Dermis blood vessel endothelial cell (primary cell): Measurements from ENCODE around the gene CTBS. TPM values are rescaled to one million over a fixed set of nuclear protein-coding genes. Genes with fewer than 3 reads are reported as not detected.
"Not testable (repeated sequence)": the region's sequence is repeated elsewhere in the genome, so short reads cannot be mapped to it uniquely, and the experiment has no call there.

ENCODE experiments used
- DNase-seq: peaks from one replicate; pipeline ENCODE4 v3.0.0; 2010
- total RNA-seq: library from RNA; depleted of rRNA; stranded (reverse); fragments of >200 nt; gene quantifications from 2 replicates; pipeline ENCODE4 v1.2.3, GENCODE V29; 2014

Gene CTBS, protein sequence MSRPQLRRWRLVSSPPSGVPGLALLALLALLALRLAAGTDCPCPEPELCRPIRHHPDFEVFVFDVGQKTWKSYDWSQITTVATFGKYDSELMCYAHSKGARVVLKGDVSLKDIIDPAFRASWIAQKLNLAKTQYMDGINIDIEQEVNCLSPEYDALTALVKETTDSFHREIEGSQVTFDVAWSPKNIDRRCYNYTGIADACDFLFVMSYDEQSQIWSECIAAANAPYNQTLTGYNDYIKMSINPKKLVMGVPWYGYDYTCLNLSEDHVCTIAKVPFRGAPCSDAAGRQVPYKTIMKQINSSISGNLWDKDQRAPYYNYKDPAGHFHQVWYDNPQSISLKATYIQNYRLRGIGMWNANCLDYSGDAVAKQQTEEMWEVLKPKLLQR
- total RNA-seq = 5.4 and 8.0 TPM in 2 replicates

DNA sequence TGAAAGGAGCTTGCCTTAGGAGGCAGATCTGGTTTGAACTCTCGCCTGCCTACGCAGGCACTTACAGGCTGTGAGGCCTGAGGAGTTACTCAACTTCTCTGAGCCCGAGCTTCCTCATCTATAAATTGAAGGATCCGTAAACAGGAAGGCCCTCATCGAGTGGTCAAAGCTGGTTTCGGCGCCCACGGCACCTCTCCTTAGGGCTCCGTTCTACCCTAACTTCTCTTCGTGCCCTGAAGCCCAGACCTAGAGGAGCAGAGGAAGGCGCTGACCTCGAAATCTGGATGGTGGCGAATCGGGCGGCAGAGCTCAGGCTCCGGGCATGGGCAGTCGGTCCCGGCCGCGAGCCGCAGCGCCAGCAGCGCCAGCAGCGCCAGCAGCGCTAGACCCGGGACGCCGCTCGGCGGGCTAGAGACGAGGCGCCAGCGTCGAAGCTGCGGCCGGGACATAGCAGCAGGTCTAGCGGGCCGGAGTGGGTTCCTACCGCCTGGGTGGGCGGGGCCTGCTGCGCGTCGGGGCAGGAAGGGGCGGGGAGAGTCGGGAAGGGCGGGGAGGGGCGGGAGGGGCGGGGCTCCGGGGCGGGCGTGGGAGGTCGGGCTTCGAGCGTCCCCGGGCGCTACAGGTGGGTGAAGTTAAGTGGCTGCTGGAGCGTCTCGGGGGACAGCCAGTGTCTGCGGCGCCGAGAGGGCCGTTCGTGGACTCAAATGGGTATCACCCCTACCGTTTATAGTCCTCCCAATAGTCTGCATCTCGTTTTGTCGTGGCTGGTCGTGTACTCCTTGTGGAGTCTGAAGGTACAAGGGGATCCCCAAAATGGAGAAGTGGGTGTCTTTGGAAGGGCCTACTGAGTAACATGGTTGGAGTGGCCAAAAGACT is at the start of gene CTBS:
Gene CTBS (minus strand): TSS at position 474 of the 876 bp plus-strand sequence. CDS start 25 bp downstream, at position 449.
- DNase-seq = peak; percentile 93

DNA sequence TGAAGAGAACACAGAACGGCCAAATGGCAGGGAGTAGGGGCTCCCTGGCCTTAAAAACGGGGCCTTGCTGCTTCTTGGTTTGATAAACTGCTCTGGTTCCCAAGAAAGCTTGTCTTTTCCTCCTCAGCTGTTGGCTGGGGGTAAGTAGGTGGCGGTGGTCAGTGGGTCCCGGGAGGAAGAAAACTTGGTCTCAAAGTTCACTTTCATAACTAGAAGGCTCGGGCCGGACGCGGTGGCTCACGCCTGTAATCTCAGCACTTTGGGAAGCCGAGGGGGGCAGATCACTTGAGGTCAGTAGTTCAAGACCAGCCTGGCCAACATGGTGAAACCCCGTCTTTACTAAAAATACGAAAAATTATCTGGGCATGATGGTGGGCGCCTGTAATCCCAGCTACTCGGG is 47.3 kb upstream of the CTBS start:
- DNase-seq = no peak

- DNase-seq = peak; percentile 86
Measured at GRCh38 chr1:84620720-84621313, 46.6 kb upstream of the CTBS start.

DNA sequence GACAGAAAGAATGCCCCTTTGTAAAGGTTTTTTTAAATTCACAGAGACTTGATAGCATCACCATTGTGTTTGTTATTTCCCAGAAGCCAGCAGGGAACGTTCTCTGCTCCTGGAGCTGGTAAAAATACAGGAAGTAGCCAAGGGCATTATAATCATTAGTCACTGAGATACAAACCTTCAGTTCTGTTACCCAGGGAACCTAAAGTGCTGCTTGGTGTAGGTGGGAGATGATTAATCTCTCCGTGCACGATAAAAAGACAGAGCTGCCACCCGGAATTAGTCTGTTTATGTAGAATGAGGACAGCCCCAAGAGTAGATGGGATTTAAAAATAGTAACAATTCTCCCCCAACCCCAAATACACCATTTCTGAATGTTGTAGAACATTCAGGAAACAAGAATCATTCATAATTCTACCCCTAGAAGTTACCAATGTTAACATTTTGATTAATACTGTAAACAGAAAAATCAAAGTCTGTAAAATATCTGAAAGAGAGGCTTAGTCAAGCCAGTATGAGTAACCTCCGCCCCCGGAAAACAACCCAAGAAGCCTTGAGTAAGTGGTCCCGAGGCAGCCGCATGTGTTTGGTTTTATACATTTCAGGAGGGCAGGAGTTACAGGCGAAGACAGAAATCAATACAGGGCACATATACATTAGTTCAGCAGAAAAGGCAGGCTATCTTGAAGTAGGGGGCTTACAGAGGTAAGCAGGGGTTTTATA is 45.3 kb upstream of the CTBS start:
- peak; percentile 95 for DNase-seq

DNA sequence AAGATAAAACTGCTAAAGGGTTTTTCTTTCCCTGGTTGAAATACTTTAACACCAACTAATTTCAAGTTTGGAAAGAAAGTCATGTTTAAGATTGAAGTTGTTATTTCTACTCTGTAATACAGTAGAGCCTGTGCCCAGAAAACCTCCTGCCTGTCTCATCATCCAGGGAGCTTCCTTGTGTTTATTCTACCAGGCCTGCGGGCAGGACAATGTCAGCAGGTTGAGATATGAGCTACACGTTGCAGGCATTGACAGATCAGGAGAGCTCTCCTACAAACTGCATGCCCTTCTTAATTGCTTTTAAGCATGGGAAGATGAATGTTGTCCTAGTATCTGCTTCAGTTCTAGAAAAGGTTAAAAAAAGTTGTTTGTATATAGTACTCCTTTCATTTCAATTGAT is 43.1 kb upstream of the CTBS start:
- DNase-seq = no peak

- DNase-seq = no peak
Measured at GRCh38 chr1:84615790-84616189, 41.5 kb upstream of the CTBS start.

DNA sequence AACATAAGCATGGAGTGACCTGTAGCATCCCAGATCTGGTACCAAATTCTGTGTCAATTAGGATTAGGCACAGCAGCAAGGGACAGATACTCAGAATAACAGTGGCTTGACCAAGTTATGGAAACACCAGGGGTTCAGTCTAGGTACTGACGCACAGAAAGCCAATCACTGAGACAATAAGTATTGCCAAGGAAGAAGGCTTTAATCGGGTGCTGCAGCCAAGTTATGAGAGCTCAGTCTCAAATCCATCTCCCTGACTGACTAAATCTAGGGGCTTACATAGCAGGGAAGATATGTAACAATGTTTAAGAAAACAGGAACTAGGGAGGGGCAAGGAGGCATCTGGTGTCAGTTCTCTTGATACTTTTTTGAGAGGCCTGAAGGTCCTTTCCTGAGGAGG is 39.6 kb upstream of the CTBS start:
- DNase-seq = no peak

DNA sequence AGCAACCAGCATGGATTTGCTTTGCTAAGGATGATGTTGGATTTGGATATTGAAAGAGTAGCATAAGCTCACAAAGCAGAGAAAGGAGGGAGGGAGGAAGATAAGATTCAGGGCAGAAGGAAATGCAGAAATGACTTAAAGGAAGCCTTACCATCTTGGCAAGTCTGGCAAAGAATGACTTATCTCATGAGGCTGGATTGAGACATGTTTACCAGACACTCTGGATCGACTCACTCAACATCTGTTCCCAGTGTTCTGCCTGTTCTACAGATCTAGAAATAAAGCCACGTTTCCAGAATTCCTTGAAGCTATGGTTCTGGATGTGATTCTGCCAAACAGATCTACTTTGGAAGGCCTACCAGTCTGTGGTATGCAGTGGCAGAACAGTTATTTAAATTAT is 38.8 kb upstream of the CTBS start:
- no peak for DNase-seq

DNA sequence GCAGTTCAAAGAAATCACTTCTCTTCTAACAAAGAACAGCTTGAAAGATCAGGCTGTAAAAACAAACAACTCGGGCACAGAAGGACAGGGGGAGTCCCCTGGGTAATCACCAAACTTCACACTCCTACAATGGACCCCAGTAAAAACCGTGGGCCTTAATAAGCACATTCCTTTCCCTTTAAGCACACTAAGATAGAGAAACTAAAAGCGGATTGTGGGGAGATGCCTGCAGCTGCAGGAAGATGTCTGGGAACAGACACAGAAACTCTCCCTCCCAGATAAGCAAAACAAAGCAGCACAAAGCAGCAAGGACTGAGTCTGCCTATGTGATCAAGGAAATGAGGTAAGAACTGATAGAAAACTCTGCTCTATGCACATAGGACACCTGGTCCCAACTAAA is 37.6 kb upstream of the CTBS start:
- peak; percentile 70 for DNase-seq

DNA sequence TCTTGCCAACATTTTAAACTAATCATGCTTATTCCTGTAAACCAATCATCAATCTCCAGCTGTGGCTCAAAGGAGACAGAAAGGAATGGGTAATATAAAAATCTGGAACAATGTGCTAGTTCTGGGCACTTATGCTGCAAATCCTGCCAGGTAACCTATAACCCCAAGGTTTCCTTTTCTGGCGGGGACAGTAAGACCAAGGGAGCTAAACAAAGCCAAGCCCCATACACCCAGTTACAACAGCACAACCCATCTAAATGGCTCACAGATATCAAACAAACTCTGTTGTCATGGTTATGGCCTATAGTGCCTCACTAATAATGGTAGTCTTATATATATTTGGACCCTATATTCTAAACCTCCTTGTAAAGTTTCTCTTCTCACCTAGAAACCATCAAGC is 36.9 kb upstream of the CTBS start:
- peak; percentile 79 for DNase-seq

- no peak for DNase-seq
Measured at GRCh38 chr1:84606977-84607376, 32.7 kb upstream of the CTBS start.

DNA sequence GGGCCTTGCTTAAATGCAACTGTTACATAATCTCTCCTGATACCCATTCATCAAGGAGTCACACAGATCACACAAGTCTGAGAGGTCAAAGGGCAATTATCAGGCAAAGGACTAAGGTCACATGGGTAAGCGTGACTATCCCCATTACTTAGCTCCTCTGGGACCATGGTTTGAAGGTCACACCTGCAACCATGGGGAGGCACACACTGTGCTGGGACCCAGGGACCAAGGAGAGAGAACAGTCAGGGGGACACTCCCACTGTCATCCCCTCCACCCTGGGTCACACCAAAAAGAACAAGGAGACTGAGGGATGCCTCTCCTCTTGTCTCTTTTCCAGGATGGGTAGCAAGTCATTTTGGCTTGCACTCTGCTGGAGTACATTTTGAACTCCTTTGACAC is 30.9 kb upstream of the CTBS start:
- no peak for DNase-seq

GRCh38 chr1:84603941-84604830 is 29.9 kb upstream of the CTBS start:
- peak; percentile 79 for DNase-seq

DNA sequence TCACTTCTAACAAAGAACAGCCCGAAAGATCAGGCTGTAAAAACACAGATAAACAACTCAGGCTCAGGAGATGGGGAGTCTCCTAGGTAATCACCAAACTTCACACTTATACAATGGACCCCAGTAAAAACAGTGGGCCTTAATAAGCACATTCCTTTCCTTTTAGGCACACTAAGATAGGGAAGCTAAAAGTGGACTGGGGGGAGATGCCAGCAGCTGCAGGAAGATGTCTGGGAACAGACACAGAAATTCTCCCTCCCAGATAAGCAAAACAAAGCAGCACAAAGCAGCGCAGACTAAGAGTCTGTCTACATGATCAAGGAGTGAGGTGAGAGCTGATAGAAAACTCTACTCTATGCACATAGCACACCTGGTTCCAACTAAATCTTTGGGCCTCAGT is 29.0 kb upstream of the CTBS start:
- DNase-seq = peak; percentile 79

- DNase-seq = peak; percentile 56
Measured at GRCh38 chr1:84600796-84601195, 26.6 kb upstream of the CTBS start.

DNA sequence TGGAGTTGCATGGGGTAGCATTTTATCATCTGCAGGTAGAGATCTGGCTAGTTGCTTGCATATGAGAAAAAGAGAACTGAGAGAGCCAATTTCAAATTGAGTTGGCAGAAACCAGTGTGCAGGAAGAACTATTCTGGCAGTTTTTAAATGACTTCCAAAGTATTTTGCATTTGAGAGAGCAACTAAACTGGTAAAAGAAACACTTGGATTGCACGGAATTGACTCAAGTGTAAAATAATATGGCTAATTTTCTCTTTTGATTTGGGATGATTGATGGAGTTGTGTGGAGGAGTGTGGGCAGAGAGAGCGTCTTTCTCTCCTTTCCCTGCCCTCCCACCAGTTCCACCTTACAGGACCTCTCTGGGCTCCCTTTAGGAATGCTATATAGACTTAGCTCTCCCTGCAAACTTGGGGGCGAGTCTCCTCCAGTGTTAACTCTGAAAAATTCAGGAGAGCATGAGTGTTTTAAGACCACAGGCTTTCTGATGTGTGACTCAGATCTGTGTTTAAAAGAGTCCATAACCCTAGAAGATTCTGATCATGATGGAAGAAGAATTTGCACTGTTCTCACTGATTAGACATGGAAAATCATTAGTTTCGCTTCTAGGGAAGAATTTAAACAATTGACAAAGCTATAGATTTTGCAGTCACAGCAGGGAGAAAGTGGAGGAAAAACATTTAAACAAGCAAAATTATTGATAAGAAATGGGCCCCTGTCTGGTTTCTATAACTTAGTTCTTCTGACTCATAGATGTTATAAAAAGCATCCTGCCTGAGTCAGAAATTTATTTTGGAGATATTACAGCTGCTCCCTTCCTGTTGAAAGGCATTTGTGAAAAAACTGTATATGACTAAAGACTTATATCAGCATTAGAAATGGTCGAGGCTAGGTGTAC is 24.9 kb upstream of the CTBS start:
- DNase-seq = peak; percentile 80

DNA sequence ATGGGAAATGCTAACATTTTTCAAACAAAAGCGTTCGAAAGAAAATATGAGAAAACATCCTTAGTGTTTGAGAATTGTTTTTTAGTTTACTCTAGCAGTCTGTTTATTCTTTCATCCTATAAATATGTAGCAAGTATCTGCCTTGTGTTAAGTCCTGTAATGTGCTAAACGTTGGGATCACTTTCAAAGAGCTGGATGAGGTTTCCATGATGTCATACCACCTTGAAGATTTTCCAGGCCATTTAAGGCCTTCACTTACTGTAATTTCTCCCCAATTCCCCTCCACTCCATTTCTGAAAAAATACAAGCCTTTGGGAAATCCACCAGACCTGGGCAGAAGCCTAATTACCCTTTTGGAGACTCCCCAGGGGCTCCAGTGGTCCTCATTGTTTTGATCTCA is 24.2 kb upstream of the CTBS start:
- DNase-seq = no peak

DNA sequence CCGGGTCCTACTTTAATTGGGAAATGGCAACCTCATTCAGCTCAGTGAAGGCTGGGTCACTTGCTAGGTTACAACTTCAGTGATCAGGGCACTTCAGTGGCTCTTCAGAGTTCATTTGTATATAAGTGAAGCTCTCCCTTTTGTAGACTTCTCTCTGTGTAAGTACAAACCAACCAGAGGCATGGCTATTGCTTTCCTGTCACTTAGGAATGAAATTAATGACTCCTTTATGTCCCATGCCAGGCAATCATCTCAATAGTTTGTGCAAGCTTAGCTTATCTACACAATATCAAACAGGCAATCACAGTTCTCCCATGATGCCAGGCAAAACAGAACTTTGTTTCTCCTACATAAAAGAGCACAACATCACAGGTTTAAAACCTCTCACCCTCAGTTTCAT is 22.8 kb upstream of the CTBS start:
- DNase-seq = no peak

GRCh38 chr1:84594959-84595358 is 20.7 kb upstream of the CTBS start:
- not testable (repeated sequence) for DNase-seq

DNA sequence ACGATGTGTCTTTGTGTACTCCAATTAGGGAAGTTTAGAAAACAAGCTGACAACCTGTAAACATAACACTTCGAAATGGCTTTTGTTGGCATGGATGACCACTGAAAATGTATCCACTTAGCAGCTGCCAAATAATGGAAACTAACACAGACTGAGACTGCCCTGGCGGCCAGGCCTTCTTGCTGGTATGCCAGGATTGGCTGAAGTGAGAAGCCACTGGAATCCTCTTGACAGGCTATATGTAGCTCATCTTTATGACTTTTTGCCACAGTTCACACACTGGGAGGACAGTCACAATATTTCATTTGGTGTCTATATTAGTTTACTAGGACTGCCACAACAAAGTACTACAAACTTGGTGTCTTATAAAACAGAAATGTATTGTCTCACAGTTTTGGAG is 12.9 kb upstream of the CTBS start:
- no peak for DNase-seq

DNA sequence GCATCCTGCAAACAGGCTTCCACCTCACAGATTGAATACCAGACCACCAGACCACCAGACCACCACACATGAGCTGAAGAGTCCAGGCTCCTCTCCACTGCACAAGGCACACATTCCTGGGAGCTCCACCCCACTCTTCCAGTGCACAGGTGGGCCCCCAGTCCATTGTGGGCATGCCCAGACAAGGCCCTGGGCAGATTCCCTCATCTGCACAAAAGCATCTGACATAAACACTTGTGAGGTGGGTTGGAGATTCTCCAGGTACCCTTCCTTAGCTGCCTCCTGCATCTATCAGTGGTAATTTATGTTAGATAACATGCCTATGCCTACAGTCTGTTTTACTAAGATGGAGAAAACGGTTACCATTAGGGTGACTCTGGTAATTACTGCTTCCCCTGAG is 11.6 kb upstream of the CTBS start:
- no peak for DNase-seq
